Measurements from ENCODE around the gene IPPK.

The IPPK gene

GRCh38 chr9:92669890-92670708, at the start of gene IPPK:
TSS of gene IPPK (minus strand) at chr9:92670131. CDS start at chr9:92669988, 143 bp downstream.
- DNase-seq: peak; percentile 100

GRCh38 chr9:92719028-92719647, 49.2 kb upstream of the IPPK start:
- no peak for DNase-seq

GRCh38 chr9:92718086-92719001, 48.4 kb upstream of the IPPK start:
- no peak for DNase-seq

GRCh38 chr9:92717201-92718085, 47.5 kb upstream of the IPPK start:
- DNase-seq: no peak

- peak; percentile 76 for DNase-seq
Measured at GRCh38 chr9:92716557-92716956, 46.6 kb upstream of the IPPK start.

- peak; percentile 79 for DNase-seq
Measured at GRCh38 chr9:92715488-92716231, 45.7 kb upstream of the IPPK start.

GRCh38 chr9:92714787-92715487, 45.0 kb upstream of the IPPK start:
- DNase-seq: no peak

GRCh38 chr9:92714016-92714415, 44.1 kb upstream of the IPPK start:
- no peak for DNase-seq

- no peak for DNase-seq
Measured at GRCh38 chr9:92713528-92713927, 43.6 kb upstream of the IPPK start.

GRCh38 chr9:92712767-92713166, 42.8 kb upstream of the IPPK start:
- no peak for DNase-seq

- peak; percentile 35 for DNase-seq
Measured at GRCh38 chr9:92711844-92712243, 41.9 kb upstream of the IPPK start.

GRCh38 chr9:92711146-92711545, 41.2 kb upstream of the IPPK start:
- no peak for DNase-seq

GRCh38 chr9:92710368-92710767, 40.4 kb upstream of the IPPK start:
- no peak for DNase-seq

- no peak for DNase-seq
Measured at GRCh38 chr9:92709954-92710353, 40.0 kb upstream of the IPPK start.

- no peak for DNase-seq
Measured at GRCh38 chr9:92709240-92709639, 39.3 kb upstream of the IPPK start.

- no peak for DNase-seq
Measured at GRCh38 chr9:92707530-92707929, 37.6 kb upstream of the IPPK start.

GRCh38 chr9:92706218-92706940, 36.4 kb upstream of the IPPK start:
- DNase-seq: peak; percentile 78

- DNase-seq: no peak
Measured at GRCh38 chr9:92704528-92704927, 34.6 kb upstream of the IPPK start.

GRCh38 chr9:92696619-92697018, 26.7 kb upstream of the IPPK start:
- no peak for DNase-seq

- peak; percentile 40 for DNase-seq
Measured at GRCh38 chr9:92686954-92687353, 17.0 kb upstream of the IPPK start.

Data from hematopoietic multipotent progenitor cell treated with erythropoietin and hydrocortisone succinate and interleukin-3 and kit ligand, for 4 days (in vitro differentiated cells).